Esophagus squamous epithelium (tissue), 5 donors: ENCODE results near the gene GLB1L2. TPM values are rescaled to one million over a fixed set of nuclear protein-coding genes. Genes with fewer than 3 reads are reported as not detected.
"Not testable (repeated sequence)": the region's sequence is repeated elsewhere in the genome, so short reads cannot be mapped to it uniquely, and the experiment has no call there.

Experiments
- DNase-seq: peaks from one replicate; lab custom pipeline; 2025; lab: John Stamatoyannopoulos, UW
- H3K27ac ChIP-seq, 4 donors: fragments of 200-600 bp; sonication (generic); one replicate each; pipeline ENCODE4 v1.5.1; 2016 to 2019; ENCODE audit warnings: mild to moderate bottlenecking in 1 of 4
- H3K27me3 ChIP-seq, 4 donors: fragments of 200-600 bp; sonication (generic); 1 replicate in 3 of 4; 2 replicates in 1 of 4; pipeline versions ENCODE4 v1.5.1 to v1.6.0; 2017 to 2021; ENCODE audit warnings: antibody characterized with exemption in 1 of 4
- H3K36me3 ChIP-seq, 3 donors: fragments of 200-600 bp; sonication (generic); one replicate each; pipeline ENCODE4 v1.5.1; 2016 to 2019
- H3K4me1 ChIP-seq, 3 donors: fragments of 200-600 bp; sonication (generic); one replicate each; pipeline ENCODE4 v1.5.1; 2017 to 2019
- H3K4me3 ChIP-seq, 4 donors: fragments of 200-600 bp; sonication (generic); 1 replicate in 3 of 4; 2 replicates in 1 of 4; pipeline ENCODE4 v1.5.1; 2016 to 2019; ENCODE audit warnings: mild to moderate bottlenecking in 2 of 4, moderate library complexity in 1 of 4
- H3K9me3 ChIP-seq, 3 donors: fragments of 200-600 bp; sonication (generic); one replicate each; pipeline ENCODE4 v1.5.1; 2016 to 2019
- POLR2A ChIP-seq, 4 donors: fragments of 450-650 bp; IDR thresholded peaks; one replicate each; pipeline ENCODE4 v1.6.1; 2017; ENCODE audit warnings: antibody characterized with exemption in 4 of 4, mild to moderate bottlenecking in 4 of 4, moderate library complexity in 3 of 4
- WGBS, 2 donors: methylation state at CpG; one replicate each; pipeline ENCODE4 v1.1.5; 2018; 5-methylcytosine and 5-hydroxymethylcytosine counted together
- intact Hi-C: fragments of 100-400 bp; cut with DNase I; formaldehyde crosslinking; loops from one replicate; pipeline ENCODE4 v1.15.0; 2022
- total RNA-seq, 4 donors: library from RNA; depleted of rRNA; stranded (reverse); fragments of >200 nt; gene quantifications; one replicate each; pipeline ENCODE4 v1.1.0, GENCODE V29; 2016
- TF ChIP-seq, protein P1 (sequence below), 6 experiments: fragments of 450-650 bp in 4 of 6; fragments of 200-600 bp in 2 of 6; sonication (generic) in 2 of 6; IDR thresholded peaks; one replicate each; pipeline ENCODE4 v1.5.1; 2016 to 2019; ENCODE audit warnings: antibody characterized with exemption in 6 of 6, mild to moderate bottlenecking in 4 of 6, moderate library complexity in 4 of 6
- donor health status: DM: yes; HTN: yes; CAD: no.

Gene GLB1L2
- total RNA-seq, 4 donors from 2014 or later, result 2.8 to 7.8 (median 3.7) TPM

DNA sequence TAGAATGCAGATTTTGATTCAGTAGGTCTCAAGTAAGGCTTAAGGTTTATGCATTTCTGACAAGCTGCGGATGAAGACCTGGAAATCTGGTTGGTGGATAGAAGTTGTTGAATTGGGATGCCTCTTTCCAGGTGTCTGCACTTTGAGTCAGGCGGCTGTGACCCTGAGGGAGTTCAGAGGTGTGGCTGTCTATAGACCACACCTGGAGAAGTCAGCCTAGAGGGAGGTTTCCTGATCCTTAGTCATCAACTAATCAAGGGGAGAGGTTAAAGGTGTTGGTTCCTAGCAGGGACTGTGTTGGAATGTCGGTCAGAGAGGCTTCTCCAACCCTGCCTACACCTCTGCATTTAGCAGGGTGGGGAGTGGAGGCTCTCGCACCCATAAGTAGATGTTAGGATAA is 8.0 kb downstream of the GLB1L2 start:
- Histone ChIP-seq H3K27ac (no peak overlapping the region), H3K4me3 (no peak overlapping the region), H3K9me3 (no peaks in the 10 kb centered on the region), H3K4me1 (no peaks in the 10 kb centered on the region), H3K36me3 (no peaks in the 10 kb centered on the region), H3K27me3 (peaks cover 0 to 8% (median 0%) of the 10 kb centered on the region in 4 donors)
- TF ChIP-seq POLR2A (IDR thresholded peaks at IDR 0.05), result no peak
- TF ChIP-seq, protein P1, sequence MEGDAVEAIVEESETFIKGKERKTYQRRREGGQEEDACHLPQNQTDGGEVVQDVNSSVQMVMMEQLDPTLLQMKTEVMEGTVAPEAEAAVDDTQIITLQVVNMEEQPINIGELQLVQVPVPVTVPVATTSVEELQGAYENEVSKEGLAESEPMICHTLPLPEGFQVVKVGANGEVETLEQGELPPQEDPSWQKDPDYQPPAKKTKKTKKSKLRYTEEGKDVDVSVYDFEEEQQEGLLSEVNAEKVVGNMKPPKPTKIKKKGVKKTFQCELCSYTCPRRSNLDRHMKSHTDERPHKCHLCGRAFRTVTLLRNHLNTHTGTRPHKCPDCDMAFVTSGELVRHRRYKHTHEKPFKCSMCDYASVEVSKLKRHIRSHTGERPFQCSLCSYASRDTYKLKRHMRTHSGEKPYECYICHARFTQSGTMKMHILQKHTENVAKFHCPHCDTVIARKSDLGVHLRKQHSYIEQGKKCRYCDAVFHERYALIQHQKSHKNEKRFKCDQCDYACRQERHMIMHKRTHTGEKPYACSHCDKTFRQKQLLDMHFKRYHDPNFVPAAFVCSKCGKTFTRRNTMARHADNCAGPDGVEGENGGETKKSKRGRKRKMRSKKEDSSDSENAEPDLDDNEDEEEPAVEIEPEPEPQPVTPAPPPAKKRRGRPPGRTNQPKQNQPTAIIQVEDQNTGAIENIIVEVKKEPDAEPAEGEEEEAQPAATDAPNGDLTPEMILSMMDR (IDR thresholded peaks at IDR 0.05), result no peak
- intact Hi-C loops, result no loop called here
- no peak for DNase-seq
- WGBS, 2 donors, result 64 to 84% methylated on average over 4 of the region's 4 CpGs

DNA sequence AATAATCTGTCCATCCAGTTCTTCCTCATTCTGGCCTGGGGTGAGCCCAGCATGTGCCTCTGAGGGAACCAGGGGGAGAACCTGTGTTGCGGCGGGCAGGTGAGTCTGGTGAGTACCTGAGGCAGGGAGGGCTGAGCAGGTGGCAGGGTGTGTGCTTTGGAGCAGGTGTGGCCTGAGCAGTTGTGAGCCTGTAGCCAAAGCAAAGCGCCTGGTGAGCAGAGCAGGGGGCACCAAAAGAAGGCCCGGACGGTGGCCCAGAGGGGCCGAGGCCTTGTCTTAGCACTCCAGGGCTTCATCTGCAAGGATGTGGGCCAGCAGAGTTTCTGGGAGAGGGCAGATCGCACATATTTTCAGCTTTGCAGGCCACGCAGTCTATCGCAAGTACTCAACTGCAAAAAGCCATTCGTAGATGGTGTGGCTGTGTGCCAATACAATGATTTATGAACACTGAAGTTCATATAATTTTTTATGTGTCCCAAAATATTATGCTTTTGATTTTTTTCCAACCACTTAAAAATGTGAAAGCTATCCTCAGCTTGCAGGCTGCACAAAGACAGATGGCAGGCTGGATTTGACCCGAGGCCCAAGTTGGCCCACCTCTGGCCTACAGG is 8.7 kb downstream of the GLB1L2 start:
- H3K27me3 ChIP-seq, result peaks cover 0 to 10% (median 0%) of the 10 kb centered on the region in 4 donors
- DNase-seq, result no peak
- 92% methylated on average over 9 to 11 of the region's 11 CpGs for WGBS, 2 donors
- no peak overlapping the region for H3K27ac ChIP-seq
- H3K4me1 ChIP-seq, result no peaks in the 10 kb centered on the region
- H3K36me3 ChIP-seq, result no peaks in the 10 kb centered on the region
- TF ChIP-seq, protein P1 (IDR thresholded peaks at IDR 0.05), result no peak
- TF ChIP-seq POLR2A (IDR thresholded peaks at IDR 0.05), result no peak
- no peak overlapping the region for H3K4me3 ChIP-seq
- intact Hi-C loops, result no loop called here
- no peaks in the 10 kb centered on the region for H3K9me3 ChIP-seq

DNA sequence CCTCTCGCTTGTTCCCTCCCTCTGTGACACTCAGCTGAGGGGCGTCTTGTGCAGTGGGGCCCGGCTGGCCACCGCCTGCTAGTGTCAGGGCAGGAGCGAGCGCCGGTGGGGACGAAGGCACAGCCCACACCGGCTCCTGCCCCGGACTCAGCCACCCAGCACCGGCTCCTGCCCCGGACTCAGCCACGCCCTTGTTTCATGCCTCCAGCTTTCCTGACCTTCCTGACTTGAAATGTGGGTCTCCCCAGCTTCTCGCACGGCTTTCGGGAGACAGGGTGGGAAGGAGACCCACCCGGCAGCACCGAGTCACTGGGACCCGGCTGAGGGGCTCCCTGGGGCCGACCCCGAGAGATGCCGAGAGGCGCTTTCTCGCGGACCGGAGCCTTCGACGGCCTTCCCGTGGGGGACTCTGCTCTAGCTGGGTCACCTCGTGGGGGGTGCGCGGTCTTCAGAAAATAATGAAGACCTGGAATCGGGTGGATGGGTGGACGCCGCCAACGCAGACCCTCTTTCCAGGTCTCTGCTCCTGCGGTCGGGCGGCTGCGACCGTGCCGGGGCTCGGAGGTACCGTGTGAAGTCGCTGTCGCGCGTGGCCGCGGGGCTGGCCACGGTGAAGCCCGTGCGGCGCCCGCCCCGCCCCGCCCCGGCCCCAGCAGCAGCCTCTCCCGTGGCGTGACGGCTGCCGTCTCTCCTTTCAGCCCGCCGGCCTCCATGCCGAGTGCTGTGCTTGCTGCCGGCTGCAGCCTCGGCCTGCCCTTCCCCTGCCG is 10.2 kb downstream of the GLB1L2 start:
- no peak for TF ChIP-seq POLR2A (IDR thresholded peaks at IDR 0.05)
- Histone ChIP-seq H3K4me3 (no peak overlapping the region), H3K27me3 (peaks cover 0 to 10% (median 0%) of the 10 kb centered on the region in 4 donors), H3K9me3 (no peaks in the 10 kb centered on the region), H3K27ac (no peak overlapping the region), H3K36me3 (no peaks in the 10 kb centered on the region), H3K4me1 (peaks cover 0 to 6% (median 0%) of the 10 kb centered on the region in 3 donors)
- DNase-seq, result no peak
- 93 to 97% methylated on average over 15 to 24 of the region's 68 CpGs for WGBS, 2 donors
- intact Hi-C loops, result no loop called here

DNA sequence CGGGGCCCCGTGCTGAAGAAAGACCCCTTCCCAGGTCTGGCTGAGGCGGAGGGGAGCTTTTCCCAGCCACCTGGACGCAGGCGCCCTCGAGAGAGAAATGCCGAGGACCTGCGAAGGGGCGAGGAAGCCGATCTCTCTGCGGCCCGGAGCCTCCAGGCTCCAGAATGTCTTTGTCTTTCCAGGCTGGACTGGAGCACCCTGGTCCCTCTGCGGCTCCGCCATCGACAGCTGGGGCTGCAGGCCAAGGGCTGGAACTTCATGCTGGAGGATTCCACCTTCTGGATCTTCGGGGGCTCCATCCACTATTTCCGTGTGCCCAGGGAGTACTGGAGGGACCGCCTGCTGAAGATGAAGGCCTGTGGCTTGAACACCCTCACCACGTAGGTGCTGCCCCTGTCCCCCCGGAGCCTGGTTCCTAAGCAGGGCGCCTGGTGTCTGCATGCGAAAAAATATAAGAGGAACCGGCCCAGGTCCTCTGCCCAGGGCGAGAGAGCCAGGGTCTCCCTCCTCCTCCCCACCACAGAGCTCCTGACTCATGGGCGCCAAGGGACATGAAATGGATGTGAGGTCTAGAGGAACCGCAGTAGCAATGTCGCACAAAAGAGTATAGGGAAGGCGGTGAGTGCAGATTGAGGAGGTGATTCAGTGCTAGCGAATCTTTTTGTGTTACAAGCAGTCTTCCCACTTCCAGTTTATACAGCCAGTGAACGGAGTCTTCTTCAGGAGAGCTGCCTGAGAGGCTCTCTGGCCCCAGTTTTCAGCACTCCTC is 11.0 kb downstream of the GLB1L2 start:
- Histone ChIP-seq H3K27me3 (peaks cover 0 to 10% (median 0%) of the 10 kb centered on the region in 4 donors), H3K27ac (no peak overlapping the region), H3K9me3 (no peaks in the 10 kb centered on the region), H3K36me3 (no peaks in the 10 kb centered on the region), H3K4me3 (no peak overlapping the region), H3K4me1 (peaks cover 0 to 6% (median 0%) of the 10 kb centered on the region in 3 donors)
- TF ChIP-seq, protein P1 (IDR thresholded peaks at IDR 0.05), result no peak
- no peak for TF ChIP-seq POLR2A (IDR thresholded peaks at IDR 0.05)
- intact Hi-C loops, result no loop called here
- WGBS, 2 donors, result 94% methylated on average over 5 to 18 of the region's 30 CpGs
- DNase-seq, result no peak

DNA sequence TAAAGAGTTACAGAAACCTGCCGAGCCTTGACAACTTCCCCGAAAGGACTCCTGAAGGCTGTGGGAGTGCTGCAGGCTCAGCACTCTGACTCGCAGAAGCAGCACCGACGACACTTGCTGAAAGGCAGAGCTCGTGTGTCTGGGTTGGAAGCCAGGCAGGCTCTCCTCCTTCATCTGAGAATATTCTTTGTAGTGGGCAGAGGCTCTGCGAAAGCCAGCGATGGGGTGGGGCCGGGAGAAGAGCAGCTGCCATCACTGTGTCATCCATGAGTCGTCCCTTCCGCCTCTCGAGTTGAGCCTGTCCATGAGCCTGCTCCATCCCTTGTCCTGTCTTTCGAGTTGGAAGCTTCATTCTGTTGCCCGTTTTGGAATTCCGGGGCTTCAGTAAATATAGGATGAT is 11.9 kb downstream of the GLB1L2 start:
- intact Hi-C loops, result no loop called here
- H3K36me3 ChIP-seq, result no peaks in the 10 kb centered on the region
- H3K9me3 ChIP-seq, result no peaks in the 10 kb centered on the region
- peaks cover 0 to 6% (median 0%) of the 10 kb centered on the region in 3 donors for H3K4me1 ChIP-seq
- 77 to 90% methylated on average over 13 to 15 of the region's 15 CpGs for WGBS, 2 donors
- DNase-seq, result no peak
- peaks cover 0 to 10% (median 0%) of the 10 kb centered on the region in 4 donors for H3K27me3 ChIP-seq
- no peak overlapping the region for H3K4me3 ChIP-seq
- H3K27ac ChIP-seq, result no peak overlapping the region
- TF ChIP-seq, protein P1 (IDR thresholded peaks at IDR 0.05), result no peak
- TF ChIP-seq POLR2A (IDR thresholded peaks at IDR 0.05), result no peak

DNA sequence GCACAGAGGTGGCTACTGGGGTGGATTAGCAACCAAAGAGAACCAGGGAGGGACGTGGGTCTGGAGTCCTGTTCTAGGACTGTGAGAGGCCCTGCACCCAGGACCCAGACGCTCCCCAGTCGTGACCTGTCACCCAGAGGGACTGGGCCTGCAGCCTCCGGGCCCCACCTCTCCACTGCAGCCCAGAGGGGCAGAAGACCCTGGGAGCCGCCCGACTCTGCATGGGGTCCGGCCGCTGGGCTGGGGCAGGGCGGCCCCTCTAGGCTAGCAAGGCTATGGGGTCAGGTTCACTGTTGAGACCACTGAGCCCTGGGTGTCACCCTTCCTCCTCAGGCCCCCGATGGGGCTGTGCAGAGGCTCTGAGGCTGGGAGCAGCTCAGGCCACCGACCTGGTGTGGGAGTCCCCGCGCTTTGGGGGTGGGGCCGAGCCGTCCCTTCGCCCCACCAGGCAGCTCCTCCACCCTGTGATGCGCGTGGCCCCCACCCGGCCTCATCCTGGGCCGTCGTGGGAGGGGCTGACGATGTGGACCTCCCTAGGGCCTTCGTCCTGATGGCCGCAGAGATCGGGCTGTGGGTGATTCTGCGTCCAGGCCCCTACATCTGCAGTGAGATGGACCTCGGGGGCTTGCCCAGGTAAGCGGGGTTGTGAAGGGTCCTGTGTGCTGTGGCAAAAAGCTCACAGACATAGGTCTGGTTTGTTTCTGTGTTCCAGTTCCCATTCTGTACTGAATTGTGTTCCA is 12.9 kb downstream of the GLB1L2 start:
- WGBS, 2 donors, result 60 to 80% methylated on average over 3 to 8 of the region's 28 CpGs
- DNase-seq, H3K4me1 ChIP-seq, H3K4me3 ChIP-seq, H3K27me3 ChIP-seq, intact Hi-C loops, H3K9me3 ChIP-seq, H3K27ac ChIP-seq, H3K36me3 ChIP-seq: not testable (repeated sequence)
